Astrocyte (in vitro differentiated cells and primary cell): ENCODE data around the gene SLC44A5. TPM values are rescaled to one million over a fixed set of nuclear protein-coding genes. Genes with fewer than 3 reads are reported as not detected.

ENCODE experiments used
- DNase-seq: peaks from one replicate; pipeline ENCODE4 v3.0.0-alpha.2; 2010; ENCODE audit warnings: low read depth
- FAIRE-seq: peaks from 2 replicates; lab custom pipeline; 2011; peaks lifted over from hg19 to GRCh38; lab: Jason Lieb, UNC
- H2AFZ ChIP-seq: 2 replicates; pipeline ENCODE4 v1.6.0; 2012; ENCODE audit warnings: low read depth, low read length, inconsistent platforms
- H3K27ac ChIP-seq: 2 replicates; pipeline ENCODE4 v1.5.1; 2011; ENCODE audit warnings: low read depth, low read length, inconsistent platforms
- H3K27me3 ChIP-seq: 2 replicates; pipeline ENCODE4 v1.6.0; 2011; ENCODE audit warnings: low read length, inconsistent platforms; ENCODE audit not compliant: insufficient read depth
- H3K36me3 ChIP-seq: 2 replicates; pipeline ENCODE4 v1.5.1; 2011; ENCODE audit warnings: low read length, inconsistent platforms; ENCODE audit not compliant: insufficient read depth
- H3K4me1 ChIP-seq: 2 replicates; pipeline ENCODE4 v1.5.1; 2011; ENCODE audit warnings: low read length, inconsistent platforms; ENCODE audit not compliant: insufficient read depth
- H3K4me2 ChIP-seq: 2 replicates; pipeline ENCODE4 v1.6.0; 2012; ENCODE audit warnings: low read length, inconsistent platforms
- H3K4me3 ChIP-seq: 2 replicates; pipeline ENCODE4 v1.5.1; 2011; ENCODE audit warnings: low read depth, mild to moderate bottlenecking, low read length, inconsistent platforms; ENCODE audit not compliant: insufficient read depth
- H3K79me2 ChIP-seq: 2 replicates; pipeline ENCODE4 v1.6.0; 2012; ENCODE audit warnings: mild to moderate bottlenecking, low read length, inconsistent platforms; ENCODE audit not compliant: insufficient read depth
- H3K9ac ChIP-seq: 2 replicates; pipeline ENCODE4 v1.6.0; 2012; ENCODE audit warnings: mild to moderate bottlenecking, low read length, inconsistent platforms
- H3K9me3 ChIP-seq: 2 replicates; pipeline ENCODE4 v1.5.1; 2012; ENCODE audit warnings: low read depth, mild to moderate bottlenecking, low read length, inconsistent platforms; ENCODE audit not compliant: insufficient read depth
- H4K20me1 ChIP-seq: 2 replicates; pipeline ENCODE4 v1.6.0; 2012; ENCODE audit warnings: low read length, inconsistent platforms; ENCODE audit not compliant: insufficient read depth
- H3K27ac Mint-ChIP-seq: one replicate; pipeline ENCODE4 v1.8.0; 2021; ENCODE audit warnings: mild to moderate bottlenecking, mixed read lengths; ENCODE audit not compliant: unreplicated experiment
- H3K27me3 Mint-ChIP-seq: one replicate; pipeline ENCODE4 v1.8.0; 2021; ENCODE audit warnings: low read depth, mixed read lengths; ENCODE audit not compliant: unreplicated experiment
- H3K36me3 Mint-ChIP-seq: one replicate; pipeline ENCODE4 v1.8.0; 2021; ENCODE audit warnings: low read depth, mixed read lengths; ENCODE audit not compliant: unreplicated experiment
- H3K4me1 Mint-ChIP-seq: one replicate; pipeline ENCODE4 v1.8.0; 2021; ENCODE audit warnings: low read depth, mixed read lengths; ENCODE audit not compliant: unreplicated experiment
- H3K4me3 Mint-ChIP-seq: one replicate; pipeline ENCODE4 v1.8.0; 2021; ENCODE audit warnings: mild to moderate bottlenecking, moderate library complexity, mixed read lengths; ENCODE audit not compliant: unreplicated experiment
- H3K9me3 Mint-ChIP-seq: one replicate; pipeline ENCODE4 v1.8.0; 2021; ENCODE audit warnings: mild to moderate bottlenecking, mixed read lengths; ENCODE audit not compliant: unreplicated experiment
- CTCF ChIP-seq: IDR thresholded peaks from 2 replicates; pipeline ENCODE4 v1.5.1; 2011; ENCODE audit warnings: low read depth, mild to moderate bottlenecking, inconsistent platforms, low read length, moderate library complexity; ENCODE audit not compliant: insufficient read depth
- EZH2 ChIP-seq: IDR thresholded peaks from 2 replicates; pipeline ENCODE4 v1.6.1; 2012; ENCODE audit warnings: mild to moderate bottlenecking, low read length, inconsistent platforms; ENCODE audit not compliant: insufficient read depth
- total RNA-seq: library from RNA; stranded (reverse); gene quantifications from 2 replicates; pipeline ENCODE4 v1.2.1, GENCODE V29; 2021

SLC44A5 gene
- total RNA-seq, 1 donor from 2014 or later: 2.2 TPM

GRCh38 chr1:75514270-75514669, 96.6 kb downstream of the SLC44A5 start:
- H3K4me1 Mint-ChIP-seq: no peaks in the 10 kb centered on the region
- Histone ChIP-seq H3K27me3 (no peaks in the 10 kb centered on the region), H3K4me1 (no peaks in the 10 kb centered on the region), H3K9ac (no peak overlapping the region), H2AFZ (no peak overlapping the region), H3K36me3 (no peaks in the 10 kb centered on the region), H3K79me2 (no peaks in the 10 kb centered on the region), H3K27ac (no peak overlapping the region), H3K4me3 (no peak overlapping the region), H3K4me2 (no peak overlapping the region), H3K9me3 (no peaks in the 10 kb centered on the region), H4K20me1 (no peaks in the 10 kb centered on the region)
- FAIRE-seq: no peak
- H3K27me3 Mint-ChIP-seq: no peaks in the 10 kb centered on the region
- no peak overlapping the region for H3K4me3 Mint-ChIP-seq
- no peaks in the 10 kb centered on the region for H3K9me3 Mint-ChIP-seq
- no peaks in the 10 kb centered on the region for H3K36me3 Mint-ChIP-seq
- TF ChIP-seq CTCF (no peak), EZH2 (no peak)
- no peak overlapping the region for H3K27ac Mint-ChIP-seq
- DNase-seq: peak; percentile 41

- H3K36me3 Mint-ChIP-seq: no peaks in the 10 kb centered on the region
- H3K27ac Mint-ChIP-seq: no peak overlapping the region
- Histone ChIP-seq H3K27ac (no peak overlapping the region), H2AFZ (no peak overlapping the region), H3K36me3 (no peaks in the 10 kb centered on the region), H3K4me1 (no peaks in the 10 kb centered on the region), H3K9me3 (no peaks in the 10 kb centered on the region), H3K27me3 (no peaks in the 10 kb centered on the region), H4K20me1 (no peaks in the 10 kb centered on the region), H3K79me2 (no peaks in the 10 kb centered on the region), H3K9ac (no peak overlapping the region), H3K4me2 (no peak overlapping the region), H3K4me3 (no peak overlapping the region)
- H3K4me3 Mint-ChIP-seq: no peak overlapping the region
- DNase-seq: no peak
- no peak for TF ChIP-seq CTCF
- TF ChIP-seq EZH2: no peak
- no peaks in the 10 kb centered on the region for H3K27me3 Mint-ChIP-seq
- FAIRE-seq: no peak
- H3K9me3 Mint-ChIP-seq: no peaks in the 10 kb centered on the region
- H3K4me1 Mint-ChIP-seq: no peaks in the 10 kb centered on the region
Measured at GRCh38 chr1:75506976-75507375, 103.9 kb downstream of the SLC44A5 start.

GRCh38 chr1:75503221-75503974, 107.5 kb downstream of the SLC44A5 start:
- no peaks in the 10 kb centered on the region for H4K20me1 ChIP-seq
- H3K4me3 ChIP-seq: no peak overlapping the region
- H3K27ac ChIP-seq: peak overlapping the region; percentile 55
- H2AFZ ChIP-seq: no peak overlapping the region
- Mint-ChIP-seq H3K9me3 (no peaks in the 10 kb centered on the region), H3K36me3 (no peaks in the 10 kb centered on the region), H3K27me3 (no peaks in the 10 kb centered on the region), H3K4me1 (no peaks in the 10 kb centered on the region), H3K27ac (no peak overlapping the region), H3K4me3 (no peak overlapping the region)
- no peak for TF ChIP-seq CTCF
- H3K36me3 ChIP-seq: no peaks in the 10 kb centered on the region
- no peaks in the 10 kb centered on the region for H3K4me1 ChIP-seq
- peak; percentile 37 for DNase-seq
- peak overlapping the region; percentile 5 for H3K4me2 ChIP-seq
- H3K9ac ChIP-seq: peak overlapping the region; percentile 25
- no peak for FAIRE-seq
- H3K79me2 ChIP-seq: no peaks in the 10 kb centered on the region
- no peaks in the 10 kb centered on the region for H3K27me3 ChIP-seq
- no peaks in the 10 kb centered on the region for H3K9me3 ChIP-seq
